PC-3 (cell line): ENCODE measurements around the gene SAMD13. TPM values are rescaled to one million over a fixed set of nuclear protein-coding genes. Genes with fewer than 3 reads are reported as not detected.

ENCODE experiments used
- ATAC-seq: fragments of 200-7000 bp; cut with Tn5 transposase; 2 replicates; pipeline ENCODE4 v1.9.1; 2020; ENCODE audit warnings: mild to moderate bottlenecking, moderate library complexity
- BruUV-seq: library from RNA; stranded (reverse); fragments of 400-500 nt; replicated peaks from 2 replicates; lab custom pipeline; 2021; lab: Mats Ljungman, UMichigan
- CTCF ChIA-PET: fragments of 300-600 bp; sonication (Branson Sonifier 250); formaldehyde crosslinking; loops from one replicate; lab custom pipeline; 2022; ENCODE audit warnings: antibody characterized with exemption; lab: Charles Lee
- POLR2A ChIA-PET: fragments of 300-600 bp; sonication (Branson Sonifier 250); formaldehyde crosslinking; loops from one replicate; lab custom pipeline; 2022; ENCODE audit warnings: antibody characterized with exemption; ENCODE audit not compliant: unreplicated experiment; lab: Charles Lee
- DNase-seq: peaks from one replicate; pipeline ENCODE4 v3.0.0-alpha.2; 2015
- H2AFZ ChIP-seq: fragments of 300-600 bp; sonication (generic); 2 replicates; pipeline ENCODE4 v1.6.0; 2016; ENCODE audit warnings: antibody characterized with exemption, low read length
- H3F3A ChIP-seq: fragments of 300-600 bp; sonication (generic); one replicate; pipeline ENCODE4 v1.6.0; 2017; ENCODE audit warnings: antibody characterized with exemption, low read length, control low read depth, mild to moderate bottlenecking; ENCODE audit not compliant: unreplicated experiment
- H3K27ac ChIP-seq: fragments of 300-600 bp; sonication (generic); 2 replicates; pipeline ENCODE4 v1.5.1; 2016; ENCODE audit warnings: mild to moderate bottlenecking, low read length
- H3K27me3 ChIP-seq: fragments of 300-600 bp; sonication (generic); 2 replicates; pipeline ENCODE4 v1.6.1; 2016; ENCODE audit warnings: low read length, mixed read lengths
- H3K36me3 ChIP-seq: fragments of 300-600 bp; sonication (generic); 2 replicates; pipeline ENCODE4 v1.6.1; 2016; ENCODE audit warnings: low read depth, mixed run types, low read length, mixed read lengths
- H3K4me1 ChIP-seq: fragments of 300-600 bp; sonication (generic); 2 replicates; pipeline ENCODE4 v1.5.1; 2016; ENCODE audit warnings: low read length; ENCODE audit not compliant: insufficient read depth
- H3K4me2 ChIP-seq: fragments of 300-600 bp; sonication (generic); 2 replicates; pipeline ENCODE4 v1.6.0; 2016; ENCODE audit warnings: low read length
- H3K4me3 ChIP-seq: fragments of 300-600 bp; sonication (generic); 2 replicates; pipeline ENCODE4 v1.5.1; 2016; ENCODE audit warnings: mild to moderate bottlenecking, low read length, mixed read lengths
- H3K79me2 ChIP-seq: fragments of 300-600 bp; sonication (generic); 2 replicates; pipeline ENCODE4 v1.6.1; 2017; ENCODE audit warnings: low read length, mixed read lengths
- H3K9ac ChIP-seq: fragments of 300-600 bp; sonication (generic); 2 replicates; pipeline ENCODE4 v1.6.0; 2016; ENCODE audit warnings: mild to moderate bottlenecking, low read length
- H3K9me2 ChIP-seq: fragments of 300-600 bp; sonication (generic); replicated peaks from 2 replicates; pipeline ENCODE4 v1.6.1; 2016; ENCODE audit warnings: mixed run types, low read length, mixed read lengths
- H3K9me3 ChIP-seq: fragments of 300-600 bp; sonication (generic); 2 replicates; pipeline ENCODE4 v1.6.1; 2016; ENCODE audit warnings: low read length, mixed read lengths
- H4K20me1 ChIP-seq: fragments of 300-600 bp; sonication (generic); 2 replicates; pipeline ENCODE4 v1.6.1; 2016; ENCODE audit warnings: low read length, mixed read lengths
- CTCF ChIP-seq: fragments of 300-600 bp; sonication (generic); conservative IDR thresholded peaks from 2 replicates; pipeline ENCODE4 v1.5.1; 2017; ENCODE audit warnings: antibody characterized with exemption, low read depth, mild to moderate bottlenecking, low read length
- EZH2 ChIP-seq: fragments of 300-600 bp; sonication (generic); IDR thresholded peaks from one replicate; pipeline ENCODE4 v1.6.1; 2017; ENCODE audit warnings: antibody characterized with exemption, mild to moderate bottlenecking, low read length; ENCODE audit not compliant: unreplicated experiment
- EZH2phosphoT487 ChIP-seq: fragments of 300-600 bp; sonication (generic); IDR thresholded peaks from 2 replicates; pipeline ENCODE4 v1.6.1; 2018; ENCODE audit warnings: mild to moderate bottlenecking, antibody characterized with exemption, low read length, borderline replicate concordance
- intact Hi-C: fragments of 100-400 bp; cut with micrococcal nuclease; formaldehyde crosslinking; loops from 2 replicates; pipeline ENCODE4 v1.9.0; 2023
- total RNA-seq: library from RNA; depleted of rRNA; stranded (reverse); fragments of >200 nt; gene quantifications from 2 replicates; pipeline ENCODE4 v1.2.3, GENCODE V29; 2014

The SAMD13 gene
- total RNA-seq, 1 experiment from 2014 or later = 1.1 TPM

DNA sequence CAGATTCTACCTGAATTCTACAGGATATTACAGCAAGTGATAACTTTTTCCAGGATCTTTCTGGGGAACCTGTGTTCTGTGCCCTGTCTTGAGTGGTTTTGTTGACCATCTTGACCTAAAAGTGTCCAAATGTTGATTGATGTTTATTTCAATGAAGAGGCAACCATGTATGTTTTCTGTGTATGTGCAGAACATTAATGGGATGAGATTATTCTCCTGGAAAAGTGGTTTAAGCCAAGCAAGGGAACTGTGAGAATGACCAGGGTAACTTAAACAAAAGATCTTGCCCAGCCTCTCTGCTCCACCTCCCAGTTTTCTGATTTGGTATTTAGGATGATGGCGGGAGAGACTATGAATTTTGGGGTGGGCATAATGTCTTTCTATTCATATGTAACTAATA, 1.0 kb upstream of the SAMD13 start:
- Histone ChIP-seq H3K9ac (no peak overlapping the region), H3K4me2 (peak overlapping the region; percentile 90), H3K79me2 (no peaks in the 10 kb centered on the region), H3K27me3 (no peaks in the 10 kb centered on the region), H3K4me1 (peaks cover 54% of the 10 kb centered on the region), H4K20me1 (no peaks in the 10 kb centered on the region), H3K9me2 (no peaks in the 10 kb centered on the region), H3K36me3 (no peaks in the 10 kb centered on the region), H2AFZ (no peak overlapping the region), H3F3A (no peaks in the 10 kb centered on the region), H3K9me3 (peaks cover 5% of the 10 kb centered on the region; the same call in 1 of the 2 replicates), H3K27ac (peak overlapping the region; percentile 66; the same call in 1 of the 2 replicates), H3K4me3 (no peak overlapping the region)
- POLR2A ChIA-PET = no interaction called here
- TF ChIP-seq CTCF = no peak
- no peak for TF ChIP-seq EZH2
- no peak for TF ChIP-seq EZH2phosphoT487
- CTCF ChIA-PET = no interaction called here
- DNase-seq = no peak
- intact Hi-C loops = loop anchor here (5.0 kb wide), 2 partner anchors 112 to 113 kb away; no protein-coding TSS in a partner anchor
- BruUV-seq = no TSS peak
- ATAC-seq = no peak

DNA sequence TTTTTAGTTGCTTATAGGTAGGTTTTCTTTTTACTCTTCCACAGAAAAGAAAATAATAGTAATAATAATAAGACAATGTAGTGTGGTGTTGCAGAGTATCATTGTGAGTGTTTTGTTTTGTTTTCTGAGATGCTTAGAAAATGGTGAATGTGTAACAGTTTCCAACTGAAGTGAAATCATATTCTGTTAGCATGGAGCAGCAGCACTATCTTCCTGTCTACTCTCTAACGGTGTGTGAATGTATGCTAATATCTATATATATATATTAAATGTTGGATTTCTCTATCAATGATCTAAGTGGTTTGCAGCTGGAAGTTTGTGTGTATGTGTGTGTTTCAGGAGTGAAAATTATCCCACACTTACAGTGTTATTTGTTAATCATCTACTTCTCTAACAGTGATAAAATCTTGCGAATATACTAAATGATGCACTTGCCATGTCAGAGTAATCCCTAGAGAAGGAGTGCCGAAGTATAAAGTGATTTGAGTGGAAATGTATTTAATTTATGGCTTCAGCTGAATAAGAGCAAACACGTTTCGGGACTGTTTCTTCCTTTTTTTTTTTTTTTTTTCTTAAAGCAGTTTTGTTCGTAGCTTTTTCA, 377 bp downstream of the SAMD13 start:
- peak overlapping the region; percentile 66 for H3K27ac ChIP-seq
- peak overlapping the region; percentile 85 for H2AFZ ChIP-seq
- no peaks in the 10 kb centered on the region for H3K9me2 ChIP-seq
- CTCF ChIA-PET = no interaction called here
- H3K27me3 ChIP-seq = no peaks in the 10 kb centered on the region
- no peak for ATAC-seq
- peaks cover 54% of the 10 kb centered on the region for H3K4me1 ChIP-seq
- DNase-seq = no peak
- no peaks in the 10 kb centered on the region for H3F3A ChIP-seq
- H4K20me1 ChIP-seq = no peaks in the 10 kb centered on the region
- no peaks in the 10 kb centered on the region for H3K9me3 ChIP-seq
- intact Hi-C loops = loop anchor here (2.0 to 5.0 kb wide), 4 partner anchors 63 to 131 kb away; no protein-coding TSS in a partner anchor
- POLR2A ChIA-PET = interaction anchor here (0.5 kb wide), 1 partner anchor 272 kb away, joined by 4 read pairs; no protein-coding TSS in a partner anchor
- H3K36me3 ChIP-seq = no peaks in the 10 kb centered on the region
- H3K4me3 ChIP-seq = peak overlapping the region; percentile 67
- no peaks in the 10 kb centered on the region for H3K79me2 ChIP-seq
- TF ChIP-seq EZH2phosphoT487 = no peak
- no peak for TF ChIP-seq CTCF
- no peak for TF ChIP-seq EZH2
- H3K4me2 ChIP-seq = peak overlapping the region; percentile 90
- peak overlapping the region; percentile 66 for H3K9ac ChIP-seq
- BruUV-seq = no TSS peak

DNA sequence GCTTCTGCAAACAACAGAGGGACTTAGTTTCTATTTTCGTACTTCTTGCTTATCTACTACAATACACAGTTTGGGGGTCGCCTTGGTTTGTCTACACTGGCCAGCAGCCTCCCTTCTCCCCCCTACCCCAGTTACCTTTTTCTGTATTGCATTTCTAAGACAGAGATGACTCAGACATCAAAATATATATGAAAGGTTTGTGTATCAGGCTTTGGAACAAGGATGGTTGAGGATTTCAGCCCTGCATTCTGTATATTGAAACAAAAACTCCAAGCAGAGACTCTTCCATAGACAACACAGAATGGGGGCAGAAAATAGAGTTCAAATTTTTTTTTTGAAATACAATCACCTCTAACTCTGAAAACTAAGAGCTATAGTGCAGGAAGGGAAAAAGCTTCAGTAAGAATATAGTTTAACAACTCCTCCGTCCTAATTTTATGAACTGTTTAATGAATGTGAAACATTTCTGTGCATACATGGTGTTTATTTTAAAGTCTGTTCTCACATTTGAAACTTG, 1.9 kb downstream of the SAMD13 start:
- H3K4me2 ChIP-seq = peak overlapping the region; percentile 90

More for the DNA sequence above, 1.9 kb downstream of the SAMD13 start:
- H2AFZ ChIP-seq = peak overlapping the region; percentile 85
- peaks cover 46% of the 10 kb centered on the region for H3K4me1 ChIP-seq
- ChIA-PET POLR2A (interaction anchor here (0.7 kb wide), 1 partner anchor 159 kb away, joined by 5 read pairs; the partner anchor contains the start of gene PRKACB), CTCF (interaction anchor here (0.8 kb wide), 1 partner anchor 130 kb away, joined by 5 read pairs; no protein-coding TSS in a partner anchor)
- ATAC-seq (0 out of 2 replicates have a peak, but pooled peaks have one; percentile 9), DNase-seq (no peak)
- intact Hi-C loops = loop anchor here (2.0 to 5.0 kb wide), 4 partner anchors 61 to 129 kb away; no protein-coding TSS in a partner anchor
- BruUV-seq = no TSS peak
- peak overlapping the region; percentile 66 for H3K9ac ChIP-seq
- no peaks in the 10 kb centered on the region for H4K20me1 ChIP-seq
- H3K9me2 ChIP-seq = no peaks in the 10 kb centered on the region
- H3K27ac ChIP-seq = peak overlapping the region; percentile 66
- H3F3A ChIP-seq = no peaks in the 10 kb centered on the region
- TF ChIP-seq EZH2phosphoT487 (no peak), EZH2 (no peak), CTCF (no peak)
- H3K9me3 ChIP-seq = no peaks in the 10 kb centered on the region
- H3K27me3 ChIP-seq = no peaks in the 10 kb centered on the region
- H3K4me3 ChIP-seq = peak overlapping the region; percentile 67
- no peaks in the 10 kb centered on the region for H3K79me2 ChIP-seq
- H3K36me3 ChIP-seq = no peaks in the 10 kb centered on the region
